Embryonic facial prominence (tissue), 1 donor: ENCODE results near the gene DOP1B.

Experiments used
- DNase-seq: peaks from one replicate; pipeline ENCODE4 v3.0.0-alpha.2; 2016; ENCODE audit errors: extremely low spot score

DOP1B gene

DNA sequence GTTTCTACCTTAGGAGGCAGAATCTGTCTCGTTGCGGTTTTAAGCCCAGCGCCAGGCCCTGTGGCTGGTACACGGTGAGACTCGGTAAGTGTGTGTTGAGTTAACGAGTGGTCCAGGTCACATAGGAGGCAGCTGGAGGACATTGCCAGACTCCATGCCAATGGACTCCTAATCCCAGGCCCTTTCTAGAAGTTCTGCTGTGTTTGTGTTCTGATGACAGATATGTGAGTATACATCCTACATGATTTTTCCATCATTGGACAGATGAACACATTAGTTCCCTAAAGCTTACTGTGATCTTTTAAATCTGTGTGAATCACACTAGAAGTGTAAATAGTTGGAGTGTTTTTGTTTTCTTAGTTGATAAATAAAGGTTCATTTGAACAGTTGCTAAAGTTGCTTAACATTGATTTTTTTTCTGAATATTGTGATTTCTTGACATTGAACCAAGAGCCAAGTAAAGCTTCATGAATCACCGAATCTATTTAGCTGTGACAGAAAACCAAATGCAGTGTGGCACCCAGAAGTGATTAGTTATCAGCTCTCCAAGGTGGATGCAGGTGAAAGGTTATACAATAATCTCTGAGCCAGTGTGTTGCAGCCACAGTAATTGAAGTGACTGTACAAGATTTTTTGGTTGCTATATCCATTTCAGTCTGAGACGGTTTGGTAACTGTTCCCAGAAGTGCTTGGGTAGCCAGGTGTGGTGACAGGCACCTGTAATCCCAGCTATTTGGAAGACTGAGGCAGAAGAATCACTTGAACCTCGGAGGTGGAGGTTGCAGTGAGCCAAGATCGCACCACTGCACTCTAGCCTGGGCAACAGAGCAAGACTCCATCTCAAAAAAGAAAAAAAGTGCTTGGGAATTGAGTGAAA lies 46.3 kb downstream of the DOP1B start:
- DNase-seq, result no peak

DNA sequence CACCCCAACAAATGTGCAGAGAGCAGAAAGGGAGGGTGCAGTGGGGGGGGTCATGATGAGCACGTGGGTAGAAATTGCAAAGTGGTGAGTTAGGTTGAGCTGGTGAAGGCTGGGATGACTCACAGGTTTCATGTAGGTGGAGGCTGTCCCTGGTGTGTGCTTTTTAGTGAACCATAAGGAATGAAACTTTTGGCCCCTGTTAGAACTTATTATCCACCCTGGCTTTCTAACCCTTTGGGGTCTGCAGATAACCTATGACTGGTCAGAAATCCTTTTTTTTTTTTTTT lies 46.9 kb downstream of the DOP1B start:
- DNase-seq, result no peak

DNA sequence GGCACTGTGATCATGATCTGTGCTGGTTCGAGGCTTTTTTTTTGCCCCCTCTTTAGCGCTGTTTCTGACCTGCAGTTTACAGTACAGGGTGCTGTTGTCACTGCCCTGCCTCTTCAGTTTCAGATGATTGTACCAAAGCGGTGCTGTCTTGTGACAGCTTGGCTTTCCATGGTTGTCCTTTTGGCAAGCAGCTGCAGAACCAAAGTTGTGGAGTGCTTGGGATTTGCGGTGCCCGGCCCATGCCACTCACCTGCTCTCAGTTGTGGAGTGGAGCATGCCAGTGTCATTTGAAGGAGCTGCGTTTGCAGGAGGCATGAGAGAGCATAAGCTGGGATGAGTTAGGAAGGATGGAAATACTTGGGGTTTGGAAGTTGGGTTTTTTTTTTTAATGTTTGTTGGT lies 48.4 kb downstream of the DOP1B start:
- no peak for DNase-seq

DNA sequence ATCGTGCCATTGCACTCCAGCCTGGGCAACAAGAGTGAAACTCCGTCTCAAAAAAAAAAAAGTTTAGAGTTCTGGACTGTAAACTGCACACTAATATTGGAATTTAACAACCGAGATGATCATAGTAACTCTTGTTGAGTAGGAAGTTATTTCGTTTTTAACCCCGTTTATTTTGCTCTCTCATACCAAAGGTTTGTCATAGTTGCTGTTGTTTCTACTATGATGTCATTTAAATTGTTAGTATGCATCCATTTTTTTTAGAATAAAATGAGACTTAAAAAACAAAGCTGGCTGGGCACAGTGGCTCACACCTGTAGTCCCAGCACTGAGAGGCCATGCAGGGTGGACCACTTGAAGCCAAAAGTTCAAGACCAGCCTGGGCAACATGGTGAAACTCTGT lies 49.3 kb downstream of the DOP1B start:
- DNase-seq, result no peak
